Skeletal muscle satellite cell (primary cell): ENCODE measurements around the gene BRMS1.

ENCODE experiments used
- H3K27me3 ChIP-seq: 2 replicates; pipeline ENCODE4 v1.7.0; 2013; ENCODE audit warnings: low read length; ENCODE audit not compliant: control insufficient read depth, insufficient read depth
- H3K36me3 ChIP-seq: 2 replicates; pipeline ENCODE4 v1.7.0; 2013; ENCODE audit warnings: mild to moderate bottlenecking, control low read depth, low read length; ENCODE audit not compliant: insufficient read depth
- H3K4me1 ChIP-seq: 2 replicates; pipeline ENCODE4 v1.7.0; 2013; ENCODE audit warnings: low read length; ENCODE audit not compliant: control insufficient read depth, insufficient read depth
- H3K4me2 ChIP-seq: 2 replicates; pipeline ENCODE4 v1.7.0; 2013; ENCODE audit warnings: mild to moderate bottlenecking, low read length
- H3K4me3 ChIP-seq: 2 replicates; pipeline ENCODE4 v1.7.0; 2013; ENCODE audit warnings: low read length
- H3K9ac ChIP-seq: 2 replicates; pipeline ENCODE4 v1.7.0; 2013; ENCODE audit warnings: mild to moderate bottlenecking, low read depth, low read length, moderate library complexity
- H3K9me3 ChIP-seq: replicated peaks from 2 replicates; pipeline ENCODE4 v1.7.0; 2013; ENCODE audit warnings: mild to moderate bottlenecking, control low read depth, low read length

BRMS1 gene

GRCh38 chr11:66309475-66309874 lies 35.4 kb downstream of the BRMS1 start:
- Histone ChIP-seq H3K36me3 (no peaks in the 10 kb centered on the region), H3K9me3 (no peaks in the 10 kb centered on the region), H3K9ac (no peak overlapping the region), H3K27me3 (peaks cover 18% of the 10 kb centered on the region), H3K4me2 (no peak overlapping the region), H3K4me1 (peaks cover 11% of the 10 kb centered on the region), H3K4me3 (no peak overlapping the region)

DNA sequence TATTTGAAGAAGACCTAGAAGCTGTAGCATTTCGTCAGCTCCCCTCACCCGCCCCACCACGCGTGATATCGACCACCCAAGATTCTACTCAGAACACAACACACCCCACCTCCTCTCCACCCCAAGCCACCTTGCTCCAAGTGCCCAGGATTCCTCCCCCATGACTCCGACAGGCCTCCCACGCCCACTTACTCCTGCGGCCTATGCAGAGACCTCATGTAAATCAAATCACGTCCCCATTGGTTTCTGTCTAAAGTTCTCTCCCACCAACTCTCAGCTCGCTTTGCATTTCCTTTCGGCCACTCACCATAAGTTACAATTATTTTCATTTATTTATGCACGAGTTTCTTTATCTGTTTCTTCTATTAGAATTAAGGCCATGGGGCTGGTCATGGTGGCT lies 42.2 kb downstream of the BRMS1 start:
- no peak overlapping the region for H3K9ac ChIP-seq
- H3K27me3 ChIP-seq, result peaks cover 10% of the 10 kb centered on the region
- H3K36me3 ChIP-seq, result no peaks in the 10 kb centered on the region
- no peaks in the 10 kb centered on the region for H3K9me3 ChIP-seq
- H3K4me3 ChIP-seq, result no peak overlapping the region
- H3K4me1 ChIP-seq, result no peaks in the 10 kb centered on the region
- H3K4me2 ChIP-seq, result no peak overlapping the region

DNA sequence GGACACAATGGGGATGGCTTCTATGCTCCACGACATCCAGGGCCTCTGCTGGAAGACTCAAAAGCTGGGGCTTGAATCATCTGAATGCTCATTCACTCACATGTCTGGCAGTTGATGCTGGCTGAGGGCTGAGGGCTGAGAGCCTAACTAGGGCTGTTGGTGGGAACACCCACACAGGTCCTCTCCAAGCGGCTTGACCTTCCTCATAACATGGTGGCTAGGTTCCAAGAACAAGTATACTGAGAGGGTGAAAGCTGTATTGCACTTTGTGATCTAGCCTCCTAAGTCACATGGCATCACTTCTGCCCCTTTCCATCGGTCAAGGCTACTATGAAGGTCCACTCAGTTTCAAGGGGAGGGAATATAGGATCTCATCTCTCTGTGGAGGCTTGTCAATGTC lies 45.7 kb downstream of the BRMS1 start:
- Histone ChIP-seq H3K4me1 (no peaks in the 10 kb centered on the region), H3K27me3 (peaks cover 21% of the 10 kb centered on the region), H3K4me3 (no peak overlapping the region)

DNA sequence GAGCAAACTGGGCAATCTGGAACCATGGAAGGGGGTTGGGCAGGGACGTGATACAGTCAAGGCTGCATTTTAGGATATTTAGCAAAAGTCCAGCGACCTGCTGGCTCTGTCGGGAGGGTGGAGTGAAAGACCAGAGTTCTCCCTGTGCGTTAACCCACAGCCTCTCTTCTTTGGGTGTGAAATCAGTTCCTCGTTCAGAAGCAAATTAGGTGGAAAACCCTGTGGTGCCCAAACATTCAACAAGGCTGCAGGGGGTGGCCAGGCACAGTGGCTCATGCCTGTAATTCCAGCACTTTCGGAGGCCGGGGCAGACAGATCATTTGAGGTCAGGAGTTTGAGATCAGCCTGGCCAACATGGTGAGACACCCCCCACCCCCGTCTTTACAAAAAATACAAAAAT lies 47.3 kb downstream of the BRMS1 start:
- Histone ChIP-seq H3K36me3 (no peaks in the 10 kb centered on the region), H3K4me2 (no peak overlapping the region), H3K4me3 (no peak overlapping the region), H3K4me1 (no peaks in the 10 kb centered on the region), H3K27me3 (peaks cover 37% of the 10 kb centered on the region), H3K9me3 (no peaks in the 10 kb centered on the region), H3K9ac (no peak overlapping the region)

More for the DNA sequence above, 45.7 kb downstream of the BRMS1 start:
- no peaks in the 10 kb centered on the region for H3K36me3 ChIP-seq
- no peak overlapping the region for H3K4me2 ChIP-seq
- no peak overlapping the region for H3K9ac ChIP-seq
- no peaks in the 10 kb centered on the region for H3K9me3 ChIP-seq

DNA sequence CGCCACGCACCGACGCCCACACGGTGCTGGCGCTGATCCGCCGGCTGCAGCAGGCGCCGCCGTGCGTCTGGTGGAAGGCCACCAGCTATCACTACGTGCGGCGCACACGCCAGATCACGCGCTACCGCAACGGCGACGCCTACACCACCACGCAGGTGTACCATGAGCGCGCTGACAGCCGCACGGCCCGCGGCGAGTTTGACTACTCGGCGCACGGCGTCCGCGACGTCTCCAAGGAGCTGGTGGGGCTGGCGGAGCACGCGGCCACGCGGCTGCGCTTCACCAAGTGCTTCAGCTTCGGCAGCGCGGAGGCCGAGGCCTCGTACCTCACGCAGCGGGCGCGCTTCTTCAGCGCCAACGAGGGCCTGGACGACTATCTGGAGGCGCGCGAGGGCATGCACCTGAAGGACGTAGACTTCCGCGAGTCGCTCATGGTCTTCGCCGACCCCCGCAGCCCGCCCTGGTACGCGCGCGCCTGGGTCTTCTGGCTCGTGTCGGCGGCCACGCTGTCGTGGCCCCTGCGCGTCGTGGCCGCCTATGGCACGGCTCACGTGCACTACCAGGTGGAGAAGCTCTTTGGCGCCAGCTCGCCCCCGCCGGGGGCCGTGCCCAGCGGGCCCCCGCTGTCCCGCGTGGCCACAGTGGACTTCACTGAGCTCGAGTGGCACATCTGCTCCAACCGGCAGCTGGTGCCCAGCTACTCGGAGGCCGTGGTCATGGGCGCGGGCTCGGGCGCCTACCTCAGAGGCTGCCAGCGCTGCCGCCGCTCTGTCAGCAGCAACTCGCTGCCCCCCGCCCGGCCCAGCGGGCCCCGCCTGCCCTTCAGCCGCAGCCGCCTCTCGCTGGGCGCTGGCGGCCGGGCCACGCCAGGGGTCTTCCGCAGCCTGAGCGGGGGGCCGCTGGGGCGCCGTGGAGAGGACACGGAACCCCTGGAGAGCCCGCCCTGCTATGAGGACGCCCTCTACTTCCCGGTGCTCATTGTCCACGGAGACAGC lies 50.0 kb downstream of the BRMS1 start:
- H3K36me3 ChIP-seq, result no peaks in the 10 kb centered on the region
- H3K4me2 ChIP-seq, result no peak overlapping the region
- H3K4me3 ChIP-seq, result no peak overlapping the region
- no peak overlapping the region for H3K9ac ChIP-seq
- peaks cover 3% of the 10 kb centered on the region for H3K4me1 ChIP-seq
- no peaks in the 10 kb centered on the region for H3K9me3 ChIP-seq
- H3K27me3 ChIP-seq, result peaks cover 54% of the 10 kb centered on the region

DNA sequence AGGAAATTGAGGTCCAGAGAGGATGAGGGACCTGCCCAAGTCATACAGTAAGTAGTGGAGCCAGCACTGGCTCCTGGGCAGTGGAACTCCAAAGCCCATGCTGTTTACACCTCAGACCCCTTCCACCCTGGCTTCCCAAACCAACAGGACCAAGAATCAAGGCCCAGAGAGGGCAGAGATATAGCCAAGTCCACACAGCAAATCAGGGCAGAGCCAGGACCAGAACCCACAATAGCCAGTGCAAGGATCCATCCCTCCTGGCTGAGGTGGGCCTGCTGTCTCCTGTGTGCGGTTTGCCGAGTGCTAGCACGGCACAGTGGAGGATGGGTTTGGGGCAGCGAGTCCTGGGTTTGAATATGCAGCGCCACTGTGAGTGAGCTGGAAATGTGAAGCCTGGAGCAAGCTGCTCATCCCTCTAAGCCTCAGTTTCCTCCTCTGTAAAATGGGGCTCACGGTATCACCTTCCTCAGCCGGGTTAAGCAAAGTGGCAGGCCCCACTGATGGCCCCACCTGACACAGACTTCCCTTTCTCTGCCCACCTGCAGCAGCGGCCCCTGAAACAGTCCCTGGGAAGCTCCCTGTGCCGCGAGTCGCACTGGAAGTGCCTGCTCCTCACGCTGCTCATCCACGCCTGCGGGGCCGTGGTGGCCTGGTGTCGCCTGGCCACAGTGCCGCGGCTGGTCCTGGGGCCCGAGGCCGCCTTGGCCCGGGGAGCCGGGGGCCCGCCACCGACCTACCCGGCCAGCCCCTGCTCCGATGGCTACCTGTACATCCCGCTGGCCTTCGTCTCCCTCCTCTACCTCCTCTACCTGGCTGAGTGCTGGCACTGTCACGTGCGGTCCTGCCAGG lies 50.9 kb downstream of the BRMS1 start:
- H3K36me3 ChIP-seq, result no peaks in the 10 kb centered on the region
- peaks cover 7% of the 10 kb centered on the region for H3K4me1 ChIP-seq
- no peaks in the 10 kb centered on the region for H3K9me3 ChIP-seq
- H3K4me2 ChIP-seq, result no peak overlapping the region
- peaks cover 54% of the 10 kb centered on the region for H3K27me3 ChIP-seq
- no peak overlapping the region for H3K9ac ChIP-seq
- H3K4me3 ChIP-seq, result no peak overlapping the region

DNA sequence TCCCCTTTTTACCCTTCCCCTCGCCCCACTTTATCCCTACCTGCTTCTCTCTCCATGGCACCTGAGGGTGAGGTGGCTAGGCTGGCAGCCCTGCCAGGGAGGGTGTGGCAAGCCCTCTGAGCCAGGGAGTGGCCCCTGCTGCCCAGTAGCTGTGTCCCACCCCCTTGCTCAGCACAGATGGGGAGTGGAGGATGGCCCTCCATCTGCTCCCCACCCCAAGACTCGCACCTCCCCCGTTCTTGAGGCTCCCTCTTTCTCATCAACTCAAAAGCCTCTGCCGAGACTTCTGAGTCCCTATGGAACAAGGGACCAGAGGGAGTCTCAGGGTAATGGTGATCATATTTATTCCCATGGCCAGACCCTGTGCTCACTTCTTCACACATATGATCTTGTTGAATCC lies 51.6 kb downstream of the BRMS1 start:
- Histone ChIP-seq H3K9ac (no peak overlapping the region), H3K4me1 (peaks cover 7% of the 10 kb centered on the region), H3K4me3 (no peak overlapping the region), H3K27me3 (peaks cover 54% of the 10 kb centered on the region), H3K4me2 (no peak overlapping the region), H3K36me3 (no peaks in the 10 kb centered on the region), H3K9me3 (no peaks in the 10 kb centered on the region)

DNA sequence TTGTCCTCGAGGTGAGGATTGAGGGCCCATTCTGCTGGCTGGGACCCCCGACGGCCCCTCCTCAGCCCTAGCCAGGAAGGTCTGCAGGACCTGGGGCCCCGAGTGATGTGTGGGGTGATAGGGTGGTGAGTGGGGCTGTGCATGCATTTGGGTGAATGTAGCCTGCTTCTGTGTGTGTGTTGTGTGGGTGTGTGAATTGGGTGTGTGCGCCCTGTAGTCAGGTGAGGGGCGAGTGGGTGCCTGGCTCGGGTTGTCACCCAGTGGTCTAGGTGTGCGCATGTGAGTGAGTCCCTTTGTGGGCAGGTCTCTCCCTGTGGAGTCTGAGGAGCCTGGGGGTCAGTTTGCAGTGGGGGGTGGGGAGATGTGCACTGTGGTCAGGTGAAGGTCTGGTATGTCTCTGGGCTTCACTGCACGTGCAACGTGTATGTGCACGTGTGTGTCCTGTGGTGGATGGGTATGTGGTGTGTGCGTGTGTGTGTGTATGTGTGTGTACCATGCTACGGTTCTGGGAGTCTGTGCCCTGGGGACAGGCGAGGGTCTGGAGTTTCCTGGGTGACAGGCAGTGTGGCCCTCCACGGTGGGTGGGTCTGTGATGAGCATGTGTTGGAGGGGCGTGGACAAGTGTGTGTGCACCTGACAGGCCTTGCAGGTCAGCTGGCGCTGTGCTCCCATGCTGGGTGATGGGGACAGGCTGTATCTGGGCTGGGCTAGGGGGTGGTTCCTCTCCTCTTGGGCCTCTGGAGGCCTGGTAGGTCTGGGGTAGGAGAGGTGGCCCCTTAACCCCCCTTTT lies 52.2 kb downstream of the BRMS1 start:
- Histone ChIP-seq H3K9me3 (no peaks in the 10 kb centered on the region), H3K9ac (no peak overlapping the region), H3K27me3 (peaks cover 50% of the 10 kb centered on the region), H3K4me2 (no peak overlapping the region), H3K4me1 (peaks cover 11% of the 10 kb centered on the region), H3K36me3 (no peaks in the 10 kb centered on the region), H3K4me3 (no peak overlapping the region)

DNA sequence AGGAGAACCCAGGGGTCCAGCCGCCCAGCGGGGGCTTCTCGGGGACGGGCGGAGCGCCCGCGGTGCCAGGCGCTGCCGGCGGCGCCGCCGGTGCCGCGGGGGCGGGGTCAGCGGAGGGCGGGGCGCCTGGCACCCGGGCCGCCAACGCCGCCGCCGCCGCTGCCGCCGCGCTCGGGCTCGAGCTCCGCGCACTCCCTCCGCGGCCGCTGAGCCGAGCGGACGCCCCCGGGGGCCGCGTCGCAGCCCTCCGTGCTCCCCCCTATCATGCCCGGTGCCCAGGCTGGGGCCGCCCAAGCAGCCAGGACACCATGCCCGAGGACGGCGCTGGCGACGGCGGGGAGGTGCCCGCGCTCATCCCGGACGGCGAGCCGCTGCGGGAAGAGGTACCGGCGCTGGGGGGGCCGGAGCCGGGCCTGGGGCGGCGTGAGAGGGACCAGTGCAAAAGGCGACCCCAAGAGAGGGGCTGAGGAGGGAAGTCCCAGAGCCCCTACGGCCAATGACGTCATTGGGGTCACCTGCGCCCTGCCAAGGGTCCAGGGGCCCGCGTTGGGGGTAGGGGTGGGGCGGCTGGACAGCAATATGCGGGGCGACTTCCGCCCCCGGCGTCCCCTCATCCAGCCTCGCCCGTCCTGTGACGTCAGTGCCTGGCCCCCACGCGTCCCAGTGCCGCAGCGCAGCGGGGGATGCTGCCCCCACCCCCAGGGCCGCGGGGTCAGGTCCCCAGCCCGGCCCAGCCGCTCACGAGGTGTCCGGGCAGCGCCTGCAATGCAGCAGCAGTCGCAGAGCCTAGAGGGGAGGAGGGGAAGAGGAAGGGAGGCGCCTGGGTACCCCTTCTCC lies 53.0 kb downstream of the BRMS1 start, which contains the start of gene TMEM151A:
Gene TMEM151A, plus strand, starts transcription at position 189 of the 837 bp plus-strand sequence. Its CDS starts 120 bp downstream, at position 309.
- Histone ChIP-seq H3K4me3 (peak within 1 kb of the TSS; percentile 59), H3K27me3 (peaks cover 42% of the 10 kb centered on the region), H3K9me3 (no peaks in the 10 kb centered on the region), H3K4me1 (peaks cover 15% of the 10 kb centered on the region), H3K36me3 (peaks cover 3% of the 10 kb centered on the region), H3K9ac (no peak within 1 kb of the TSS), H3K4me2 (peak within 1 kb of the TSS; percentile 69)

DNA sequence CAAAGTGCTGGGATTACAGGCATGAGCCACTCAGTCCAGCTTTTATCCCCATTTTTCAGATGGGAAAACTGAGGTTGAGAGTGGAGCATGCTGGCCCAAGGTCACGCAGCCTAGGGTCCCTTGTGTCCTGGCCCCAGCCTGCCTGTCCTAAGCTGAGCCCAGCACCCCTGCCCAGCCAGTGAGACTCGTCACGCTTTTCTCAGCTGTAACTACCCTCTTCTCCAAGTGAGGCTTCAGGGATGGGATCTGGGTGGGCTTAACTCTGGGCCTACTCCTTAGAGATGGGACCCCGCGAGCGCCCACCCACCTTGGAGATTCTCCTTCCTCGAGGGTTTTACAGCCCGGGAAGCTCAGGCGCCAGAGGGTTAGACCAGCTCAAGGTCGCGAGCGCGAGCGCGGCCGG lies 53.6 kb downstream of the BRMS1 start:
- no peak overlapping the region for H3K9ac ChIP-seq
- H3K36me3 ChIP-seq, result peaks cover 8% of the 10 kb centered on the region
- no peak overlapping the region for H3K4me3 ChIP-seq
- peak overlapping the region; percentile 69 for H3K4me2 ChIP-seq
- peaks cover 15% of the 10 kb centered on the region for H3K4me1 ChIP-seq
- H3K27me3 ChIP-seq, result peaks cover 36% of the 10 kb centered on the region
- H3K9me3 ChIP-seq, result no peaks in the 10 kb centered on the region
